Stomach (tissue), 9 donors: ENCODE results near the gene FAM120A. TPM values are rescaled to one million over a fixed set of nuclear protein-coding genes. Genes with fewer than 3 reads are reported as not detected.

Source experiments
- DNase-seq, 2 donors: peaks; one replicate each; pipeline versions ENCODE4 v3.0.0 to v3.0.0-alpha.2; 2013 to 2019
- H3K27ac ChIP-seq, 5 donors: fragments of 200-600 bp in 4 of 5; sonication (generic) in 4 of 5; one replicate each; pipeline ENCODE4 v1.5.1; 2013 to 2019; ENCODE audit warnings: mild to moderate bottlenecking in 1 of 5, moderate library complexity in 1 of 5
- H3K27me3 ChIP-seq, 3 donors: fragments of 200-600 bp; sonication (generic); one replicate each; pipeline ENCODE4 v1.5.1; 2017 to 2019; ENCODE audit warnings: mixed run types in 1 of 3
- H3K36me3 ChIP-seq, 4 donors: fragments of 200-600 bp; sonication (generic); 1 replicate in 3 of 4; 2 replicates in 1 of 4; pipeline ENCODE4 v1.5.1; 2016 to 2019
- H3K4me1 ChIP-seq, 4 donors: fragments of 200-600 bp; sonication (generic); one replicate each; pipeline ENCODE4 v1.5.1; 2016 to 2019
- H3K4me3 ChIP-seq, 4 donors: fragments of 200-600 bp; sonication (generic) in 3 of 4; one replicate each; pipeline ENCODE4 v1.5.1; 2016 to 2019; ENCODE audit warnings: mild to moderate bottlenecking in 1 of 4
- H3K9me3 ChIP-seq, 4 donors: fragments of 200-600 bp; sonication (generic); one replicate each; pipeline ENCODE4 v1.5.1; 2016 to 2019
- EP300 ChIP-seq: sonication (generic); formaldehyde crosslinking; IDR thresholded peaks from one replicate; pipeline ENCODE4 v1.6.1; 2017; ENCODE audit warnings: antibody characterized with exemption
- POLR2A ChIP-seq, 4 donors: fragments of 450-650 bp; IDR thresholded peaks; one replicate each; pipeline ENCODE4 v1.6.1; 2016; ENCODE audit warnings: antibody characterized with exemption in 4 of 4, control low read depth in 2 of 4, mild to moderate bottlenecking in 1 of 4, moderate library complexity in 1 of 4
- POLR2AphosphoS5 ChIP-seq, 3 donors: sonication (generic); formaldehyde crosslinking; IDR thresholded peaks; one replicate each; pipeline ENCODE4 v1.6.1; 2016; ENCODE audit warnings: antibody characterized with exemption in 3 of 3
- WGBS, 5 donors: extraction: QIAGEN DNeasy Blood & Tissue Kit in 3 of 5; methylation state at CpG; one replicate each; pipeline versions ENCODE4 v1.1.5 to v1.1.7; 2013 to 2018; 5-methylcytosine and 5-hydroxymethylcytosine counted together
- intact Hi-C: fragments of 100-400 bp; cut with DNase I; formaldehyde crosslinking; loops from one replicate; pipeline ENCODE4 v1.15.1; 2023; ENCODE audit warnings: low total_unique reads
- polyA plus RNA-seq, 3 donors: library from polyadenylated mRNA; stranded (reverse); fragments of 200-250 nt; gene quantifications; one replicate each; pipeline ENCODE4 v1.2.3, GENCODE V29; 2013
- total RNA-seq, 5 donors: library from RNA; depleted of rRNA; stranded (reverse); fragments of >200 nt; gene quantifications; one replicate each; pipeline versions ENCODE4 v1.1.0 to v1.2.3, GENCODE V29; 2014 to 2016
- TF ChIP-seq, protein P1 (sequence below), 7 experiments: fragments of 450-650 bp in 4 of 7; fragments of 200-600 bp in 3 of 7; sonication (generic) in 3 of 7; IDR thresholded peaks; one replicate each; pipeline ENCODE4 v1.5.1; 2016 to 2019; ENCODE audit warnings: antibody characterized with exemption in 7 of 7, control low read depth in 2 of 7, mild to moderate bottlenecking in 1 of 7
- donor health status: healthy with polysubstance abuse.
- donor health status: Bipolar disorder and iron deficiency.
- donor health status: healthy.

The FAM120A gene
- total and polyA plus RNA-seq, 8 donors, result 35.8 to 192 (median 92.1) TPM

DNA sequence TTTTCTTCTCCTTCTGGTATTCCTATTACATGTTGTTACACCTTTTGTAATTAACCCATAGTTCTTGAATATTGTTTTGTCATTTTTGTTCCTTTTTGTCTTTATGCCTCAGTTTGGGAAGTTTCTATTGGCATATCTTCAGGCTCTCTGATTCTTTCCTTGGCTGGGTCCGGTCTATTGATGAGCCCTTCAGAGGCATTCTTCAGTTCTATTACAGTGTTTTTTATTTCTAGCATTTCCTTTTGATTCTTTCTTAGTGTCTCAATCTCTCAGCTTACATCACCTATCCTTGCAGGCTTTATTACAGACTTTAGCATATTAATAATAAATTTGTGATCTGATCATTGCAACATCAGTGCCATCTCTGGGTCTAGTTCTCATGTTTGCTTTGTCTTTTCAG, 158.7 kb downstream of the FAM120A start:
- H3K4me3 ChIP-seq, result no peak overlapping the region
- no peaks in the 10 kb centered on the region for H3K27me3 ChIP-seq
- no peak overlapping the region for H3K27ac ChIP-seq
- 98 to 100% (median 100%) methylated on average over 1 of the region's 1 CpG for WGBS, 5 donors
- H3K36me3 ChIP-seq, result no peaks in the 10 kb centered on the region
- DNase-seq, result no peak
- peaks cover 0 to 17% (median 10%) of the 10 kb centered on the region in 4 donors for H3K9me3 ChIP-seq
- TF ChIP-seq POLR2AphosphoS5 (IDR thresholded peaks at IDR 0.05) (no peak), EP300 (no peak), POLR2A (IDR thresholded peaks at IDR 0.05) (no peak)
- TF ChIP-seq, protein P1, sequence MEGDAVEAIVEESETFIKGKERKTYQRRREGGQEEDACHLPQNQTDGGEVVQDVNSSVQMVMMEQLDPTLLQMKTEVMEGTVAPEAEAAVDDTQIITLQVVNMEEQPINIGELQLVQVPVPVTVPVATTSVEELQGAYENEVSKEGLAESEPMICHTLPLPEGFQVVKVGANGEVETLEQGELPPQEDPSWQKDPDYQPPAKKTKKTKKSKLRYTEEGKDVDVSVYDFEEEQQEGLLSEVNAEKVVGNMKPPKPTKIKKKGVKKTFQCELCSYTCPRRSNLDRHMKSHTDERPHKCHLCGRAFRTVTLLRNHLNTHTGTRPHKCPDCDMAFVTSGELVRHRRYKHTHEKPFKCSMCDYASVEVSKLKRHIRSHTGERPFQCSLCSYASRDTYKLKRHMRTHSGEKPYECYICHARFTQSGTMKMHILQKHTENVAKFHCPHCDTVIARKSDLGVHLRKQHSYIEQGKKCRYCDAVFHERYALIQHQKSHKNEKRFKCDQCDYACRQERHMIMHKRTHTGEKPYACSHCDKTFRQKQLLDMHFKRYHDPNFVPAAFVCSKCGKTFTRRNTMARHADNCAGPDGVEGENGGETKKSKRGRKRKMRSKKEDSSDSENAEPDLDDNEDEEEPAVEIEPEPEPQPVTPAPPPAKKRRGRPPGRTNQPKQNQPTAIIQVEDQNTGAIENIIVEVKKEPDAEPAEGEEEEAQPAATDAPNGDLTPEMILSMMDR (IDR thresholded peaks at IDR 0.05), result no peak
- intact Hi-C loops, result no loop called here
- H3K4me1 ChIP-seq, result peaks cover 10 to 27% (median 18%) of the 10 kb centered on the region in 4 donors

DNA sequence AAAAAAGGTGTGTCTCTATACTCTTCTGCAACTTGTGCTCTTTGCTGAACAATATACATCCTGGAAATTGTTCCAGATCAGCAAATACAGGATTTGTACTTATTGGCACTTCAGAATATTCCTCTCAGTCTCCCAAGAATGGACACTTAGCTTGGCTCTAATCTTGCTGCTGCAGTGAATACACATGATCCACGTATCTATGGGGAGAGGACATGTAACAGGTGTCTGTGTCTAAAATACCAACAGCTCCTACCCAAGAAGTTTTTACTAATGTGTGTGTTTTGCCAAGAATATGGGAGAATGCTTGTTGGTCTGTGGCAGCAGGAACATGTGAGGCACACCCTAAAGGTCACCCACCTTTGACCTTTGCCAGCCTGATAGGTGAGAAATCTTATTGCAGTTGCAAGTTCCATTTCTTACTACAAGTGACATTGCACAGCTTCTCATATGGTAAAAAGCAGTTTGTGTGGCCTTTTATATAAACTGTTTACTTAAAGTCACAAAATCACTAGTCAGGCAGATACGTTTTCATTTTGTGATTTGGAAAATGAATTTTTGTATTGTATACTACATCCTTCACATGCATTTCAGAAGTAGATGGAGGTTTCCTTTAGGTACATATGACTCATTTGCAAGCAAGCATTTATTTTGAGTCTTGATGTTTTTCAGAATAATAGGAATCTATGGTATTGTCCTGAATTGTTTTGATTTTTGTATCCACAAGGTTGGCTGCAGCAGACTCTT, 160.7 kb downstream of the FAM120A start:
- Histone ChIP-seq H3K36me3 (no peaks in the 10 kb centered on the region), H3K27ac (no peak overlapping the region), H3K27me3 (no peaks in the 10 kb centered on the region), H3K9me3 (peaks cover 0 to 17% (median 10%) of the 10 kb centered on the region in 4 donors), H3K4me1 (peaks cover 14 to 44% (median 21%) of the 10 kb centered on the region in 4 donors), H3K4me3 (no peak overlapping the region)
- WGBS, 5 donors, result 17 to 38% (median 21%) methylated on average over 2 of the region's 2 CpGs
- DNase-seq, result no peak
- no peak for TF ChIP-seq POLR2A (IDR thresholded peaks at IDR 0.05)
- TF ChIP-seq EP300, result no peak
- TF ChIP-seq POLR2AphosphoS5 (IDR thresholded peaks at IDR 0.05), result no peak
- TF ChIP-seq, protein P1 (IDR thresholded peaks at IDR 0.05), result no peak
- intact Hi-C loops, result no loop called here

DNA sequence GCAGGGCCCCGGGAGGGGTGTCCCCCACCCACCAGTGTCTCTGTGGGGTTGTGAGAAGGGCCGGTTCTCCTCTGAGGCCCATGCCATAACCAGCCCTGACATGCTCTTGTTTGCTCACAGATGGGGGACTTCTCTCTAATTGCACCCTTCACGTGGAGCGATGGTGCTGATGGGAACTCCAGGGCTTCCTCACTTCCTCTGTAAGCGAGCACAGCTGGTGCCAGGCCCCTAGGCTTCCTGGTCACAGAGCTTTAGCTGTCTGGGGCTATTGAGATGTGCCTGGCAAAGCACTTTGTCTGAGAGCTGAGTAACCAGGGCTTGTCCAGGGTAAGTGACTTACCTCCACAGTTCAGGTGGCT, 161.3 kb downstream of the FAM120A start:
- DNase-seq, result peak in 1 of 2 donors; percentile 59
- intact Hi-C loops, result no loop called here
- WGBS, 5 donors, result 48 to 66% (median 63%) methylated on average over 5 of the region's 5 CpGs
- peaks cover 14 to 47% (median 23%) of the 10 kb centered on the region in 4 donors for H3K4me1 ChIP-seq
- TF ChIP-seq EP300, result no peak
- no peak overlapping the region for H3K27ac ChIP-seq
- no peak overlapping the region for H3K4me3 ChIP-seq
- peaks cover 0 to 1% (median 0%) of the 10 kb centered on the region in 4 donors for H3K36me3 ChIP-seq
- peaks cover 0 to 17% (median 10%) of the 10 kb centered on the region in 4 donors for H3K9me3 ChIP-seq
- no peaks in the 10 kb centered on the region for H3K27me3 ChIP-seq

DNA sequence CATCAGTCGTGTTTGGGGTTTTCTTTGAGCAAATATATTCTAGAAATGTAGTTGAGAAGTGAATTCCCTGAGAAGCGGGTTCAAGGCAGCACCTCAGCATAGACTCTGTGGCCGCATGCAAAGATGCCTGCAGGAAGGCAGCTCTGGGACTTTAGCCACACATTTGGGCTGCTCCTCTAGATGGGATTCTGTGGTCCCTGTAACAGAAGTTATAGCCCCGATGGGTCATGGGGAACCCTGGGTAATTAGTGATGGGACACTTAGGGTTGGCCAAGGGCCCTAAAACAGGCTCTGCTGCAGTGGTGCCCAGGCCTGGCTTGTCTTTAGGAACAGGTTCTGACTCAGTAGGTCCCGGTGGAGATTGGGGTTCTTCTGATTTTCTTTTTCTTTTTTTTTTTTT, 161.7 kb downstream of the FAM120A start:
- no peak overlapping the region for H3K4me3 ChIP-seq
- no peaks in the 10 kb centered on the region for H3K27me3 ChIP-seq
- H3K4me1 ChIP-seq, result peaks cover 14 to 47% (median 25%) of the 10 kb centered on the region in 4 donors
- H3K36me3 ChIP-seq, result peaks cover 0 to 5% (median 1%) of the 10 kb centered on the region in 4 donors
- no peak for DNase-seq
- TF ChIP-seq EP300 (no peak), POLR2AphosphoS5 (IDR thresholded peaks at IDR 0.05) (no peak), POLR2A (IDR thresholded peaks at IDR 0.05) (no peak)
- TF ChIP-seq, protein P1 (IDR thresholded peaks at IDR 0.05), result no peak
- H3K27ac ChIP-seq, result no peak overlapping the region
- H3K9me3 ChIP-seq, result peaks cover 0 to 17% (median 10%) of the 10 kb centered on the region in 4 donors
- intact Hi-C loops, result no loop called here
- 88 to 92% (median 89%) methylated on average over 5 of the region's 5 CpGs for WGBS, 5 donors

DNA sequence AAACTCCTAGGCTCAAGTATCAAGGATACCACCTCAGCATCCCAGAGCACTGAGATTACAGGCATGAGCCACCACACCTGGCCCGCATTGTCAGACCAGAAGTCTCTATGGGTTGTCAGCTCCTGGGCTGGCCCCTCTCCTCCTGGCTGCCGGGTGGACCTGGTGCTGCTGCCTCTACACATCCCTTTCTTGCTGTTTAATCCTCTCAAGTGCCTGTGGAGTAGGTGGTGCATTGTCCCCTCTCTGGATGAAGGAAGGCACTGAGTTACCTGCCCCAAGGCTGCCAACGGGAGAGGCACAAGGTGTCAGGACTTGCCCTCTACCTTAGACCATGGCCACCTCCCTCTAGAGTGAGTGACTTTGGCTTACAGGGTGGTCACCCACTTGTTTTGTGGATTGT, 162.3 kb downstream of the FAM120A start:
- DNase-seq, result no peak
- H3K27me3 ChIP-seq, result no peaks in the 10 kb centered on the region
- no peak overlapping the region for H3K4me3 ChIP-seq
- no peak overlapping the region for H3K27ac ChIP-seq
- peaks cover 14 to 53% (median 25%) of the 10 kb centered on the region in 4 donors for H3K4me1 ChIP-seq
- H3K9me3 ChIP-seq, result peaks cover 0 to 17% (median 10%) of the 10 kb centered on the region in 4 donors
- intact Hi-C loops, result no loop called here
- 50 to 95% (median 58%) methylated on average over 3 of the region's 3 CpGs for WGBS, 5 donors
- TF ChIP-seq POLR2AphosphoS5 (IDR thresholded peaks at IDR 0.05), result no peak
- no peak for TF ChIP-seq POLR2A (IDR thresholded peaks at IDR 0.05)
- TF ChIP-seq, protein P1 (IDR thresholded peaks at IDR 0.05), result no peak
- no peak for TF ChIP-seq EP300
- H3K36me3 ChIP-seq, result peaks cover 0 to 6% (median 2%) of the 10 kb centered on the region in 4 donors
